Skeletal muscle cell (primary cell): ENCODE results near the gene PDLIM4.

ENCODE experiments used
- DNase-seq: peaks from one replicate; pipeline ENCODE4 v3.0.0-alpha.2; 2010; ENCODE audit warnings: low read depth
- H3K4me3 ChIP-seq: 2 replicates; pipeline ENCODE4 v1.5.1; 2011; ENCODE audit warnings: low read depth, mild to moderate bottlenecking, control low read depth, low read length, moderate library complexity

The PDLIM4 gene

GRCh38 chr5:132275367-132276220 lies 18.1 kb downstream of the PDLIM4 start:
- no peak for DNase-seq
- no peak overlapping the region for H3K4me3 ChIP-seq

GRCh38 chr5:132277256-132277655 lies 19.8 kb downstream of the PDLIM4 start:
- H3K4me3 ChIP-seq, result no peak overlapping the region
- DNase-seq, result no peak

- H3K4me3 ChIP-seq, result no peak overlapping the region
- DNase-seq, result no peak
These were observed 20.7 kb downstream of the PDLIM4 start for GRCh38 chr5:132277971-132278853.

GRCh38 chr5:132279801-132280200 lies 22.3 kb downstream of the PDLIM4 start:
- no peak overlapping the region for H3K4me3 ChIP-seq
- no peak for DNase-seq

- H3K4me3 ChIP-seq, result no peak overlapping the region
- no peak for DNase-seq
These were observed 23.1 kb downstream of the PDLIM4 start for GRCh38 chr5:132280371-132281240.

- no peak for DNase-seq
- H3K4me3 ChIP-seq, result no peak overlapping the region
These were observed 24.5 kb downstream of the PDLIM4 start for GRCh38 chr5:132281856-132282614.

GRCh38 chr5:132283423-132284043 lies 26.0 kb downstream of the PDLIM4 start:
- no peak for DNase-seq
- H3K4me3 ChIP-seq, result no peak overlapping the region

GRCh38 chr5:132289097-132289496 lies 31.6 kb downstream of the PDLIM4 start:
- no peak overlapping the region for H3K4me3 ChIP-seq
- DNase-seq, result no peak

GRCh38 chr5:132291026-132291425 lies 33.5 kb downstream of the PDLIM4 start:
- no peak for DNase-seq
- H3K4me3 ChIP-seq, result no peak overlapping the region

GRCh38 chr5:132293066-132293991 lies 35.8 kb downstream of the PDLIM4 start:
- H3K4me3 ChIP-seq, result peak overlapping the region; percentile 75

GRCh38 chr5:132293992-132294727 lies 36.7 kb downstream of the PDLIM4 start, which contains the start of gene SLC22A4:
Gene SLC22A4 (plus strand): TSS chr5:132294394. CDS start chr5:132294617, 223 bp downstream.
- DNase-seq, result peak; percentile 85

More at GRCh38 chr5:132293066-132293991, 35.8 kb downstream of the PDLIM4 start:
- peak; percentile 86 for DNase-seq

GRCh38 chr5:132294728-132295504 lies 37.4 kb downstream of the PDLIM4 start:
- DNase-seq, result peak; percentile 62
- H3K4me3 ChIP-seq, result peak overlapping the region; percentile 75

More at GRCh38 chr5:132293992-132294727, 36.7 kb downstream of the PDLIM4 start, which contains the start of gene SLC22A4:
- peak within 1 kb of the TSS; percentile 75 for H3K4me3 ChIP-seq

- peak overlapping the region; percentile 75 for H3K4me3 ChIP-seq
- DNase-seq, result no peak
These were observed 38.3 kb downstream of the PDLIM4 start for GRCh38 chr5:132295505-132296411.

- DNase-seq, result no peak
- H3K4me3 ChIP-seq, result no peak overlapping the region
These were observed 39.0 kb downstream of the PDLIM4 start for GRCh38 chr5:132296412-132297016.
